Measurements from ENCODE around the gene COG1. TPM values are rescaled to one million over a fixed set of nuclear protein-coding genes. Genes with fewer than 3 reads are reported as not detected.

The COG1 gene
- total RNA-seq, 4 donors from 2014 or later, result 48.3 to 83.3 (median 62.9) TPM

GRCh38 chr17:73208139-73208827 is 15.4 kb downstream of the COG1 start:
- TF ChIP-seq POLR2A (IDR thresholded peaks at IDR 0.05), result no peak
- TF ChIP-seq, protein P1, sequence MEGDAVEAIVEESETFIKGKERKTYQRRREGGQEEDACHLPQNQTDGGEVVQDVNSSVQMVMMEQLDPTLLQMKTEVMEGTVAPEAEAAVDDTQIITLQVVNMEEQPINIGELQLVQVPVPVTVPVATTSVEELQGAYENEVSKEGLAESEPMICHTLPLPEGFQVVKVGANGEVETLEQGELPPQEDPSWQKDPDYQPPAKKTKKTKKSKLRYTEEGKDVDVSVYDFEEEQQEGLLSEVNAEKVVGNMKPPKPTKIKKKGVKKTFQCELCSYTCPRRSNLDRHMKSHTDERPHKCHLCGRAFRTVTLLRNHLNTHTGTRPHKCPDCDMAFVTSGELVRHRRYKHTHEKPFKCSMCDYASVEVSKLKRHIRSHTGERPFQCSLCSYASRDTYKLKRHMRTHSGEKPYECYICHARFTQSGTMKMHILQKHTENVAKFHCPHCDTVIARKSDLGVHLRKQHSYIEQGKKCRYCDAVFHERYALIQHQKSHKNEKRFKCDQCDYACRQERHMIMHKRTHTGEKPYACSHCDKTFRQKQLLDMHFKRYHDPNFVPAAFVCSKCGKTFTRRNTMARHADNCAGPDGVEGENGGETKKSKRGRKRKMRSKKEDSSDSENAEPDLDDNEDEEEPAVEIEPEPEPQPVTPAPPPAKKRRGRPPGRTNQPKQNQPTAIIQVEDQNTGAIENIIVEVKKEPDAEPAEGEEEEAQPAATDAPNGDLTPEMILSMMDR (IDR thresholded peaks at IDR 0.05), result no peak
- H3K27ac ChIP-seq, result no peak overlapping the region
- no peaks in the 10 kb centered on the region for H3K9me3 ChIP-seq
- peak in 1 of 3 donors; percentile 42 for DNase-seq
- no peaks in the 10 kb centered on the region for H3K27me3 ChIP-seq
- peaks cover 0 to 9% (median 0%) of the 10 kb centered on the region in 4 donors for H3K4me1 ChIP-seq
- H3K36me3 ChIP-seq, result peaks cover 0 to 69% (median 0%) of the 10 kb centered on the region in 3 donors
- no peak overlapping the region for H3K4me3 ChIP-seq

DNA sequence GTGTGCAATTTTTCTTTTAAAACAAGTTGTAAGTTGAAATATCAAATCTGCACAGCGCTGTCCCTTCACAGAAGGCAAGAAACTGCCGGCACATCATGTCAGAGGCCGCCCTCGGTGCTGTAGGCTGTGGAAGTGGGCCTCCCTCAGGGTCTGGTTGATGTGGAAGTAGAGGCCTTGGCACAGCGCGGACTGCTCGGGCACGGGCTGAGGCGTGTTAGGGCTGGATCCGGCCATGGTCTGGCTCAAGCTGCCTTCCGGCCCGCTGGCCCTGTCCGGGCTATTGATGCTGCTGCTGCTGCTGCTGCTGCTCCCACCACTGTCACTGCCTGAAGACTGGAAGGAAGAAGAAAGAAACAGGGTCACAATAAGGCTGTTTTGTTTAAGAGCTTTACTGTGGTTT is 16.6 kb downstream of the COG1 start:
- no peak overlapping the region for H3K4me3 ChIP-seq
- H3K36me3 ChIP-seq, result peaks cover 0 to 59% (median 0%) of the 10 kb centered on the region in 3 donors
- no peaks in the 10 kb centered on the region for H3K27me3 ChIP-seq
- no peaks in the 10 kb centered on the region for H3K4me1 ChIP-seq
- no peaks in the 10 kb centered on the region for H3K9me3 ChIP-seq
- DNase-seq, result peak in 1 of 3 donors; percentile 43
- H3K27ac ChIP-seq, result no peak overlapping the region
- TF ChIP-seq POLR2A (IDR thresholded peaks at IDR 0.05), result no peak
- TF ChIP-seq, protein P1 (IDR thresholded peaks at IDR 0.05), result no peak

DNA sequence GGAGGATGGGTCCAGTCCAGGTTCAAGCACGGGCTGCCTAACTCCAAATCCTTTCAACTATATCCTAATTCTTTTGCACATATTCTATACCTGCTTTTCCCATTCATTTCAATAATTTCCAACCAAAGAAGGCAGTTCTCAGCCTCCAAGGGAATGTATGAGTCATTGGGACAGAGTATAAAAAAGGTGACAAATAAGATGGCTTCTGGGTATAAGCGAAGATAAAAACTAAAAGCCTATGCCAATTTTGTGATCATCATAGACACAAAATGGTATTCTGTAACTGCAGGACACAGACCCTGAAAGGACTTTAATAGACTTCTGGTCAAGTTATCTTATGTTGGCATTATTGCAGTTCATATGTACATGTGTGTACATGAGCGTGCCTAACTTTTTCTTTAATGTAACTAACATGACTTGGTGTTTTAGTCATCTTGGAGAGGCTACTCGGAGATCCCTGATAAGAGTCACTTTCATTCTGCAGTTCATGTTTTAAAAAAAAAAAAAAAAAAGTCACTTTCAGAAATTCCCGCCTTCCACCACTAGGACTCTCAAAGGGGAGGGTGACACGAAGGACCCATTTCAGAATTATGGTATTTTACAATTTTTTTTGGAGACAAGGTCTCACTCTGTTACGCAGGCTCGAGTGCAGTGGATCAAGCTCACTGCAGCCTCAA is 17.3 kb downstream of the COG1 start:
- Histone ChIP-seq H3K4me1 (no peaks in the 10 kb centered on the region), H3K27me3 (no peaks in the 10 kb centered on the region), H3K4me3 (no peak overlapping the region), H3K27ac (no peak overlapping the region), H3K9me3 (no peaks in the 10 kb centered on the region), H3K36me3 (peaks cover 0 to 52% (median 0%) of the 10 kb centered on the region in 3 donors)
- TF ChIP-seq, protein P1 (IDR thresholded peaks at IDR 0.05), result peak in 4 of 6 experiments; percentile 17 to 30 (median 22)
- no peak for TF ChIP-seq POLR2A (IDR thresholded peaks at IDR 0.05)
- DNase-seq, result peak in 1 of 3 donors; percentile 22

DNA sequence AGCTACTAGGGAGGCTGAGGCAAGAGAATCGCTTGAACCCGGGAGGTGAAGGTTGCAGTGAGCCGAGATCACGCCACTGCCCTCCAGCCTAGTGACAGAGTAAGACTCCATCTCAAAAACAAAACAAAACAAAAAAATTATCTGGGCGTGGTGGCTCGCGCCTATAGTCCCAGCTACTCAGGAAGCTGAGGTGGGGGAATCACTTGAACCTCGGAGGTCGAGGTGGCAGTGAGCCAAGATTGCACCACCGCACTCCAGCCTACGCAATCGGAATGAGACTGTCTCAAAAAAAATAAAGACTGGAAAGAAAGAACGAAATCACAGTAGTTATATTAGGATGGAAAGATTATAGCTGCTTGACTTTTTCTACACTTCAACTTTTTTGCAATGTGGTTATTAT is 18.9 kb downstream of the COG1 start:
- H3K4me1 ChIP-seq, result no peaks in the 10 kb centered on the region
- H3K4me3 ChIP-seq, result no peak overlapping the region
- DNase-seq, result no peak
- no peaks in the 10 kb centered on the region for H3K27me3 ChIP-seq
- no peaks in the 10 kb centered on the region for H3K9me3 ChIP-seq
- H3K27ac ChIP-seq, result no peak overlapping the region
- peaks cover 0 to 44% (median 0%) of the 10 kb centered on the region in 3 donors for H3K36me3 ChIP-seq
- TF ChIP-seq, protein P1 (IDR thresholded peaks at IDR 0.05), result no peak

GRCh38 chr17:73214008-73214407 is 21.2 kb downstream of the COG1 start:
- peaks cover 0 to 36% (median 0%) of the 10 kb centered on the region in 3 donors for H3K36me3 ChIP-seq
- no peaks in the 10 kb centered on the region for H3K4me1 ChIP-seq
- H3K27ac ChIP-seq, result no peak overlapping the region
- no peaks in the 10 kb centered on the region for H3K9me3 ChIP-seq
- H3K4me3 ChIP-seq, result no peak overlapping the region
- H3K27me3 ChIP-seq, result no peaks in the 10 kb centered on the region
- DNase-seq, result no peak
- TF ChIP-seq, protein P1 (IDR thresholded peaks at IDR 0.05), result no peak
- no peak for TF ChIP-seq POLR2A (IDR thresholded peaks at IDR 0.05)
